Activated CD8-positive, alpha-beta memory T cell treated with anti-CD3 and anti-CD28 coated beads, Interleukin-2, amount 50 U/mL, for 4 hours (primary cell): ENCODE measurements around the gene DIP2C.
"Not testable (repeated sequence)": the region's sequence is repeated elsewhere in the genome, so short reads cannot be mapped to it uniquely, and the experiment has no call there.

Source experiments
- DNase-seq: peaks from one replicate; pipeline ENCODE4 v3.0.0-alpha.2; 2020

Gene DIP2C

DNA sequence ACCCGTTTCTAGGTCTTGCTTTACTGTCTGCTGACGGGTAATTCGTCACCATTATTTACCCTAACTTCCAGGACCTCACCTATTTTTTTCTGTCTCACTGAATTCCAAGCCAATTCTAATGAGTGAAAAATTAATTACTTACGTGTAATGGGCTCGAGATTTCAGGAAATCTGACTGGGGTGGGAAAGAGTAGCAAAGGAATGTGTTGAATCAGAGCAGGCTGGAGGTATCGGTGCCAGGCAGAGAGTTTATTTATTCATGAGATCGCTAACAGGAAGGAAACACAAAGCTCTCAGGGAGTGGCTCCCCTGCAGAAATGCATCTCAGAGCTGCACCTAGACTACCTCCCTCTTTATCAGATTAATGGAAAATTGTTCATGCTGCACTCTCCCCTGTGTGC is 4.0 kb upstream of the DIP2C start:
- no peak for DNase-seq

DNA sequence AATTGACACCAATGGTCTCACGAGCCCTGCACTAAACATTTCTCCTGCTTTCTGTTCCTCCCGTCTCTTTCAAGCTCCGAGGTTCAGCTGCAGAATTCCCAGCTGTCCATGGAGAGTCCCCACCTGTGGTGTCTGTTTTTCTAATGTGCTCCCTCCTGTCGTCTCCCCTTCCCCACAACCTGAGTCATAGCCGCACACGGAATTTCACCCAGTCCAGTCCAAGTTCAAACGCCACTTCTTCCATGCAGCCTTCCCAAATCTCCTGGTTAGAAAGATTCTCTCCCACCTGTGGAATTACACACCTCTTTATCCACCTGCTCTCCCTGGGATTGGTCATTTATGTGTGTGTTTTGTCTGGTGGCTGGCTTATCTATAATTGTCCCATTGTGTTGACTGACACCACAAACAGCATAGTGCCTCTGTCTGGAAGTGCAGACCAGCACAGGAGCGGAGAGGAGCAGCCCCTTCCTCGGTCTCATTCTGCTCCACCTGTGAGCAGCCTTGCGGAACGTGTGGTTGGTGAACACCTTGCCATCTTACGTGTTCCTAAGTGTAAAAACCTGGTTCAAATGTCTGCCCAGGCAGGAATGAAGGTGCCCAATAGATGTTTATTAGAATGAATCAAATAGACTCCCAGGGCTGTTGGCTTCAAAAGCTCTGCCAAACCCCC is 3.3 kb upstream of the DIP2C start:
- DNase-seq, result no peak

DNA sequence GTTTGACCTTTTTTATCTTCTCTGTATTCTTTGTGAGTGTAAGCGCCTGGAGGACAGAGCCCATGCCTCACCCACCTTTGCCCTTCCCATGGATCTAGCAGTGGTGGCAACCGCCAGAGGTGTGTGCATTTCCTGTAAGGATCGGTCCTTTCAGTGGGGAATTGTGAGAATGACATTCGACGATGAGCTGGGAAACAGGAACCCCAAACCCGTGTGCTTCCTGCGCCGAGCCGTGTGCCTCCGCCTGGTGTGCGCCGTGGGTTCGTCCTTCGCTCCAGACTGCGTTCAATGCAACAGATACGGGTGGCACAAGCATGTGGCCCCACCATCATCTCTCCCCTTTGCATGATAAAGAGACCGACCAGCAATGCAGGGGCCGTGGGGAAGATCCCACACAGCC is 1.7 kb upstream of the DIP2C start:
- DNase-seq, result no peak

DNA sequence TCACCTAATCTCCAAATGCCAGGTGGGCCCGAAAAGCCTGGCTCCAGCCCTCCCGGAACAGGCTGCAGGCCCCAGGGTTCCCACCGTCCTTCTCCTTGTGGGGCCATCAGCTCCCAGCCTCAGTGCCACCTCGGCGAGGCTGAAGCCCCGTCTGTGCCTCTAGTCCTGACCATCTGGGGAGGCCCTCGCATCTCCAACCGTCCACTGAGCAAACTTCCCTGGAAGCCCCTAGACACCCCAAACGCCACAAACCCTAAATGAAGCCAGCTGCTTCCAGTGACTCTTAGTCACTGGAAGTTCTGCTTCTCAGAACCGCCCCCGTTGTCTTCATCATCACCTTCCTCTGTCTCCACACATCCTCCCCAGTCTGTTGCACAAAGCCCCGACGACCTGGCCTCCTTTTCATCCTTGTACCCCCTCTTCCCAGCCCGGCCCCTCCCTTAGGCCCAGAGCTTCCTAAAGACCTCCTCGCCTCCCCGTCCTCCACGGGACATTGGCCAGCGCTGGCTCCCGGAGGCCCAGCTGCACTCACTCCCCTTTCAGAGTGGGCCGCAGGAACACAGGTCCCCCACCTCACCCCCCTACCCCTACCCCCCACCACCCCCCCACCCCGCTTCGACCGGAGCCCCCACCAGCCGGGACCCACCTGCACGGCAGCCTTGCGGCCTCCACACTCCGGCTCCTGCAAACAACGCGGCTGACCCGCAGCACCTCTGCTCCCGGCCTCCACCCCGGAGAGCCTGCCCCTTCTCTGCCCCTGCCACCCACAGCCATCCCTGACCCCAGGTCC is 1.1 kb upstream of the DIP2C start:
- no peak for DNase-seq

DNA sequence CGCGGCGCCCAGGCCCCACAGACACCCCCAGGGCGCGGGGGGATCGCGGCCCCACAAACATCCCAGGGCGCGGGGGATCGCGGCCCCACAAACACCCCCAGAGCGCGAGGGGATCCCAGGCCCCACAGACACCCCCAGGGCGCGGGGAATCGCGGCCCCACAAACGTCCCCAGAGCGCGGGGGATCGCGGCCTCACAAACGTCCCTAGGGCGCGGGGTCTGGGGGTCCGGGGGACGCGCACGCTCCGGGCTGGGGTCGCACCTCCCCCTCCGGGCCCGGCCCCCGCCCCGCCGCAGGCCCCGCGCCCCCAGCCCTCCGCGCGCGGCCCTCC is 382 bp downstream of the DIP2C start:
- no peak for DNase-seq

DNA sequence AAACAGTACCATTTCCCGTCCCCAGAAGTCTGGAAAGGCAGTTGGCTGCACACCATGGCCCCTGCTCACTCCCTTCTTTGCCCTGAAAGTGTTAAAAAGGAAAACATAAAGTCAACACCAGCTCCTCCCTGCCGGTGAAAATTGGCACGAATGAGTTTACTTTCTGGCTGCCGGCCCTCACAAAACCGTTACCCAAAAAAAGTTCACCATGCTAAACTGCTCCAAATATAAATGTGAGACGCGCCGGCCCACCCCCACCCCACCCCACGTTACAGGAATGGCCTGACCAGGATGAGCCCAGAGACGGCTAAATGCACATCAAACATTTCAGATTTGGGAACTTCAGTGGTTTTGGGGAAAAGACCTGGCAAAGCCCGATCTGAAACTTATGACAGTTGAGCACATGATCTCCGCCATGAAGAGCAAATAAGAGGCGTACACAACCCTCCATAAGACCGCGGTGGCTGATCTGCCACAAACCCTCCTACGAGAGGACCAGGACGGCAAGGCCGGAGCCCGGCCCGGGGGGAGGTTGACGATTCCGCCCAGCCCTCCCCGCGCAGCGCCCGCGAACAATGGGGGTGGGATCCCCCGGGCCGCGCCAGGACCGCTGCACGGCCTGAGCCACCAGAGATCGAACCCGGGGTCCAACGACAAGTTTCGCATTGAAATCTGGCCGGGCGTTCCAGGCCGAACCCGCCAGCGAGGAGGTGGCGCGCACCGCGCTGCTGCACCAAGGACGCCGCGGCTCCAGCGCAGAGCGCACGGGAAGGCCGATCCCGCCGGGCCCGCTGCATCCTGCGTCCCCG is 952 bp downstream of the DIP2C start:
- DNase-seq, result no peak

DNA sequence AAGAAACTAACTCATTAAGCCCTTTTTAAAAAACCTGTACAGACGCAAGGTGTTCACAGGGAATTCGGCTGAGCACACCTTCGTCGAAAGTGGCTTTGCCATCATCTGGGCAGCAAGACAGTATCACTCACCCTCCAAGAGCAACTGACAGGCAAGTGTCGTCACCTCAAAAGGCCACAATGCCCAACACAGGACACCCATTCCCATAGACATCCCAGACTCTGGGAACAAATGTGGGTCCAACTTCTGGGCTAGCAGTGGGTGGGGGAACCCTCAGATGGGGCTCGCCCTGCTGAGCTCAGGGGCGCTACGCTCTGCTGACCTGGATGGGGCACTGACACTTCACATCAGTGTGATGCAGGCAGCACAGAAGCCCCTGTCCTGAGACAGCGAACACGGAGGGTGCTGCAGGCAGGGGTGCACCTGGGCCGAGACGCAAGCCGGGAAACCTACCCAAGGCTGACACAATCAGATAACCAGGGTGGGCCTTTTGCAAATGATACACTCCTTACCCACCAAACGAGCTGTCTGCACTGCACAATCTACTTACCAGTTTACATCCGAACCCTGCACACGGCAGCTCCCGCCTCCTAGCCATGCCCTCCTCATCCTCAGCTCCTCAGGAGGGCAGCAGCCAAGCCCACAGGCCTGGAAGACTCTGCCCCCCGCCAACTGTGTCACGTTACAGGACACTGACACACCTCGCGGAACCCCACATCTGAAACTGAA is 1.7 kb downstream of the DIP2C start:
- no peak for DNase-seq

DNA sequence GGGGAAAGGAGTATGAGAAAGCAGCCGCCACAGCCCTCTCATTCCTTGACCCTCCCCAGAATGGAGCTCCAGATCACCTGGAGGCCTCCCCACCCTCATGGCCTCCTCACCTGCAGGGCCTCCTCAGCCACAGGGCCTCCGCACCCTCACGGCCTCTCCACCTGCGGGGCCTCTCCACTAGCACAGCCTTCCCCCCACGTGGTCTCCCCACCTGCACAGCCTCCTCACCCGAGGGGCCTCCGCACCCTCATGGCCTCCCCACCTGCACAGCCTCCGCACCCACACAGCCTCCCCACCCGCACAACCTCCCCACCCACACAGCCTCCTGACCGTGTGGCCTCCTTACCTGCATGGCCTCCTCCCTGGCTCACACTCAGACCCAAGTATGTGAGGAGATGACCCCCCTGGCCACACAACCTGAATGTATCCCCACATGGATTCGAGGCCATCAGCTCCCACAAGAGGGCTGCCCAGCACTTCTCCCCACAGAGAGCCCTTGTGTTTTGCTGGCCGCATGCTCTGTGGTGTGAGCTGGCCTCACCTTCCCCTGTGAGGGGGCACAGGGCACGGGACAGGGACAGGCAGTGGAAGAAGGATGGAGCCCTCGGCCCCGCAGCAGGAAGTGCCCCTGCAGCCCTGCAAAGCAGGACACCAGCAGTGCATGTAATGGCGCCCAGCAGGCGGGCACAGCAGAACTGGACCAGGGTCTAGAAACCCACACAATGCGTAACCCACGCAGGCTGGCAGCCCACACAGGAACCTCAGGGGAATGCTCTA is 3.1 kb downstream of the DIP2C start:
- no peak for DNase-seq

DNA sequence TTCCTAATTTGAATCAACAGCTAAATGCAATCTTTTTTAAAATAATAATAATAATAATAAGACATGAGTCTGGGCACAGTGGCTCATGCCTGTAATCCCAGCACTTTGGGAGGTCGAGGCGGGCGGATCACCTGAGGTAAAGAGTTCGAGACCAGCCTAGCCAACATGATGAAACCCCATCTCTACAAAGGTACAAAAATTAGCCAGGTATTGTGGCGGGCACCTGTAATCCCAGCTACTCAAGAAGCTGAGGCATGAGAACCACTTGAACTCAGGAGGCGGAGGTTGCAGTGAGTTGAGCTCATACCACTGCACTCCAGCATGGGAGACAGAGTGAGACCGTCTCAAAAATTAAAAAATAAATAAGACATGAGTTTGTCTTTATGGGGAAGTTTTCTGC is 3.9 kb downstream of the DIP2C start:
- DNase-seq, result no peak

DNA sequence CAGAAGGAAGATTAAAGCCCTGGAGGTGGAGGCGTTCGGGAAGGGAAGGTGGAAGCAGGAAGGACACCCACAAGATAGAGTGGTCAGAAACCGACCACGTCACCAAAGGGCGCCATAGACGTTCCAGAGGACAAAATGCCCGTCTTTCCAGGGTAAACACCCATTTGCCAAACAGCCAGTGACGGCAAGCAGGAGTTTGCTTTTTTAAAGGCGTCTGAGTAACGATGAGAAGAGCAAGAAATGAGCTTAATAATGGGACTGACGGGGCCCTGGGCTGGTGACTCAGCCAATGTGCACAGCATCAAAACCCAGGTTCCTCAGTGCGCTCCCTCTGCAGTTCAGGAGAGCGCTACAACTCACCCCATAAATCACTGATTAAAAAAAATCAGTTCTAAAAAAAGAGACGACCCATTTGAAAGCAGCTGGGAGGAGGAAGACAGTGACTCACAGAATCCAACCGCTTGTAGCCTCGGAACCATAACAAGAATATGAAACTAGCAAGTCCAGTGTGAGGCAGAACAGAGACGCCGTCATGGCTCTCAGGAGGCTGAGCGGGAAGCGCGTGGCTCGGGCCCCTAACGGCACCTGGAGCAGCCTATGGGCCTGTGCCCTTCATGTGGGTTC is 5.9 kb downstream of the DIP2C start:
- DNase-seq, result no peak

DNA sequence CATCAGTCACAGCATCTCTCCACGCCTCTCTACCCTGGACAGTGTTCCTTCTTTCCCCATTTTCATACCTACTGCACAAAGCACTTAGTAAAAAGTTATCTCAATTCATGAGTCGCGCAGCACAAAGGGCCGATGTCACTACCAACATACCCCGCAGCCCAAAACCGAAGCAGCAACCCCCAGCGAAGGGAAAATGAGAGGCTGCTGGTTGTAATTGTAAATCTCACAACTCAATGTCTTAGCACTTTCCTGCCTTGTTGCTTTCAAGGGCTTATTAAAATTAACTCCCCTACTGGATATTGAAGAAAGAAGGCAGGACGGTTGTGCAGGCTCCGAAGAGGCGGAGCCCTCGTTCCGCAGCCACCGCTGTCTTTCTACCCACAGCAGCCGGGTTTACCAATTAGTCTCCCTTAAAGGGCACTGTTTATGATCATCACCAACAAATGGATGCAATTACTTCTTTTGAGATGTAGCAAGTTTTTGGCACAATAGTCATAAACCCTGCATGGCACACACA is 6.5 kb downstream of the DIP2C start:
- DNase-seq, result no peak

DNA sequence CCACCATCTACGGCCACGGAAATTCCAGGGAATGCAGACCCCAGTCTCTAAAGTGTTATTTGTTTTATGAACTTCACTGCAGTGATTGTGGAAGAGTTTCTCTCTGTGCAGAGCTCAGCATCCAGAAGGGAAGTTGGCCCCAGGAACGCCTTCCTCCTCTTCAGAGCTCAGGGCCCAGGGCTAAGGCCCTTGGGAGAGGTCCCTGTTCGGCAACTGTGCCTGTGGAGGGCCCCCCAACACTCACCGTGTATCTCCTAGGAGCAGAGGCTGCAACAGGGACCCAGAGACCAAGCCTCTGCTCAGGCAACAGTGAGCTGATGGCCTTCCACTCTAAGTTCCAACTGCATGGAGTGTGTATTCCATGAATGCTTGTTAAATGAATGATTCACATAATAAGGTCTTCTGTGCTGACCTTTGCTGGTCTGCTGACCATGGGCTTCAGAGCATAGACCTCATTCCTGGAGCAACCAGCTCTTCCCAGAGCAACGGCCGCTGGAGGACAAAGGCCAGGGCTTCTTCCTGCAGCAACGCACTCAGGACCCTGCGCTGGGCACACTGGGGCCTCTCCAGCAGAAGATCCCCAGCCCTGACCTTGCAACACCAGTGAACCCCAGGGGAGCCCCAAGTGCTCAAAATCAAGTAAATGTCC is 7.7 kb downstream of the DIP2C start:
- no peak for DNase-seq

DNA sequence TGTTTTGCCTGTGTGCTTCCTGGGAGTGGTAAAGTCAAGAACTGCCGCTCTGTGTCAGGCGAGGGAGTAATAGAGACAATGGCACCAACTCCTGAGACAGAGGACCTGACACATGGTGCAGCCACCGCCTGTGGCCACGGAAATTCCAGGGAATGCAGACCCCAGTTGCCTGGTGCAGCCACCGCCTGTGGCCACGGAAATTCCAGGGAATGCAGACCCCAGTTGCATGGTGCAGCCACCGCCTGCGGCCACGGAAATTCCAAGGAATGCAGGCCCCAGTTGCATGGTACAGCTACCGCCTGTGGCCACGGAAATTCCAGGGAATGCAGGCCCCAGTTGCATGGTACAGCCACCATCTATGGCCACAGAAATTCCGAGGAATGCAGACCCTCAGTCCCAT is 8.7 kb downstream of the DIP2C start:
- no peak for DNase-seq

DNA sequence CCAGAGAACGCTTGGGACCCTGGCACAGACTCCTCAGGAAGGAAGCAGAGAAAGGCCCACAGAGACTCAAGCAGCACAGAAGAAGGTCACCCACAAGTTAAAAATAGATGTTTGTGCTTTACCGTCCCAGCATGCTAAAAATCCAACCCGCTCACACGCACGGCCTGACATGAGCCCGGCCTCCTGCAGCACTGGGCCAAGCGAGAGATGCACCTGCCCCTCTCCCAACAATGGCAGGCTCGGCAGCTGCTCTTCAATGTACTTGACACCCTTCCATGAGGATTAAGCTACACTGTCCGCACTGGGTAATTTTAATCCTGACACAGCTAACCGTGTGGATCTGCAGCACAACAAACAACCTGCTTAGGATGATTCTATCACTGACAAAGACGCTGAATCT is 9.3 kb downstream of the DIP2C start:
- no peak for DNase-seq

DNA sequence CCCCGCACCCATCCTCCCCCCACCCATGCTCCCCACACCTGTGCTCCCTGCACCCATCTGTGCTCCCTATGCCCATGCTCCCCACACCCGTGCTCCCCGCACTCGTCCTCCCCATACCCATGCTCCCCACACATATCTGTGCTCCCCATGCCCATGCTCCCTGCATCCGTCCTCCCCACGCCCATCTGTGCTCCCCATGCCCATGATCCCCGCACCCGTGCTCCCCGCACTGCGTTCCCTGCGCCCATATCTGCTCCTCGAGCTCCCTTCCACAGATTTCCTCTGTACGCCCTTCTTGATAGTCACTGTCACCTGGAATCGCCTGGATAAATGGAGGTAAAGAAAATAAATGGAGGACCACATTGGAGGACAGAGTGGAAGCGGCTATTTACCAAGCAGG is 9.9 kb downstream of the DIP2C start:
- DNase-seq, result no peak

DNA sequence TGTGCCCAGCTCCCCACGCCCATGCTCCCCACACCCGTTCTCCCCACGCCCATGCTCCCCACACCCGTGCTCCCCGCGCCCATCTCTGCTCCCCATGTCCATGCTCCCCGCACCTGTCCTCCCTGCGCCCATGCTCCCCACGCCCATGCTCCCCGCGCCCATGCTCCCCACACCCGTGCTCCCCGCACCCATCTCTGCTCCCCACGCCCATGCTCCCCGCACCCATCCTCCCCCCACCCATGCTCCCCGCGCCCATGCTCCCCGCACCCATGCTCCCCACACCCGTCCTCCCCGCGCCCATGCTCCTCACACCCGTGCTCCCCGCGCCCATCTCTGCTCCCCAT is 10.8 kb downstream of the DIP2C start:
- not testable (repeated sequence) for DNase-seq

DNA sequence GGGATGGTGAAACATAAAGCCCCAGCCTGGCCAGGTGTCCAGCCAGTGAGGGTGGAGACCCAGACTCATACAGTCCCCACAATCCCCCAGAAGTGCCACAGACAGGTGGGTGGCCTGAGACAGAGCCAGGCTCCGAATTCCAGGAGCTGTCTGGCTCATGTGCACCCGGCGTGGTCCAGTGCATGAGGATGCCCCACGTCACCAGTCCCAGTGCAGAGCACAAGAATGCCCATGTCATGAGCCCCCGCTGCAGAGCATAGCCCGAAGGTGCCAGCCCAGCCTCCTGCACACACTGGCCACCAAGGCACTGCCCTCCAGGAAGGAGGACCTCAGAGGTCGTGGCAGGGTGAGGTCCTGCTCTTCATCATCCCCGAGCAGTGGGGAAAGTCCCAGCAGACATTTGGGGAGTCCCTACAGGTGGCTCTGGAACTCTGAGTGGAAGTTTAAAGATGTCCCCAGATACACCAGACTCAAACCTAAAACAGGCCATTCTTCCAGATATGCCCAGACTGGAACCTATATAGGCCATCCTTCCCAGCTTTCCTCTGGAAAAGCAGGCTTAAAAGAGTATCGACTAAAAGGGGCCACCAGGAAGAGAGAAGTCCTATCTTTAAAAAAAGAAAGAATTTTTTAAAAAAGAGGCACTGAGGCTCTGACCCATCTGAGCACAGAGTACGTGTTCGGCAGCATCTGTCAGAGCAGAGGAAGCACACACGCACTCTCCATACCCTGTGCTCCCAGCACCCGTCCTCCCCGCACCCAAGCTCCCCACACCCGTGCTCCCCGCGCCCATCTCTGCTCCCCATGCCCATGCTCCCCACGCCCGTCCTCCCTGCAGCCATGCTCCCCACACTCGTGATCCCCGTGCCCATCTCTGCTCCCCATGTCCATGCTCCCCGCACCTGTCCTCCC is 11.5 kb downstream of the DIP2C start:
- DNase-seq, result no peak

DNA sequence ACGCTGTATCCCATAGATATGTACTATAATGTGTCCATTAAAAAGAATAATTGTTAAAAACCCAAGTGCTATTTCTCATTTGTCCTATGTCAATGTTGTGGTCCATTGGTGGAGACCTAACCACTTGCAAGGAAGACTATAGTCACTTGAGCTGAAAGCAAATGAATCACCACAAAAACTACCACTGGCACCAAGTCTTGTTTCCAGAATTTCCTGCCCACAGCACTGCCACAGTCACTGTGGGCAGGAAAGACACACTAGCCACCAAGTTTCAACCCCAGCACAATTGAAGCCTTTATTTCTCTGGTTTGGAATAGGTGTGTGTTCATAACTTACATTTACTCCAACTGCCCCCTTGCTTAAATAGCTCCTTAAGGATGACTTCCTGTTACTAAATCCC is 12.4 kb downstream of the DIP2C start:
- DNase-seq, result no peak

DNA sequence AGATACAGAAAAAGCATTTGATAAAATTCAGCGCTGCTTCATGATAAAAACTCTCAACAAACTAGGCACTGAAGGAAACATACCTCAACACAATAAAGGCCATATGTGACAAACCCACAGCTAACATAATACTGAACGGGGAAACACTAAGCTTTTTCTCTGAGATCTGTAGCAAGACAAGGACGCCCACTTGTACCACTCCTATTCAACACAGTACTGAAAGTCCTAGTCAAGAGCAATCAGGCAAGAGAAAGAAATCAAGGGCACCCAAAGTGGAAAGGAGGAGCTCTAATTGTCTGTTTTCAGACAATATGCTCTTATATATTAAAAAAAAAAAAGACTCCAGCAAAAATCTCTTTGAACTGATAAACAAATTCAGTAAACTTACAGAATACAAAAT is 13.3 kb downstream of the DIP2C start:
- DNase-seq, result no peak

DNA sequence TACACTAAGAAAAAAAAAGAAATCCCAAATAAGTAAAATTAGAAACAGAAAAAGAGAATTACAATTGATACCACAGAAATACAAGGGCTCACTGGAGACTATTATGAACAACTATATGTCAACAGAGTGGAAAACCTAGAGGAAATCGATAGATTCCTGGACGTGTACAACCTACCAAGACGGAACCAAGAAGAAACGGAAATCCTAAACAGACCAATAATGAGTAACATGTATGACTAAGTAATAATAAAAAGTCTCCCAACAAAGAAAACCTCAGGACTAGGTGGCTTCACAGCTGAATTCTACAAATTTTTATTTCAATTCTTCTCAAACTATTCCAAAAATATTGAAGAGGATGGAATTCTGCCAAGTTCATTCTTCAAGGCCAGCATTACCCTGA is 13.9 kb downstream of the DIP2C start:
- no peak for DNase-seq
